GM12878 (cell line): ENCODE measurements around the gene RREB1. TPM values are rescaled to one million over a fixed set of nuclear protein-coding genes. Genes with fewer than 3 reads are reported as not detected.

Source experiments
- ATAC-seq: fragments of 200-7000 bp; cut with Tn5 transposase; 3 replicates; pipeline ENCODE4 v1.9.1; 2020; ENCODE audit warnings: mild to moderate bottlenecking, moderate library complexity
- BruUV-seq: library from RNA; stranded (reverse); fragments of 400-500 nt; replicated peaks from 2 replicates; lab custom pipeline; 2021; lab: Mats Ljungman, UMichigan
- CTCF ChIA-PET: fragments of 300-600 bp; sonication (Branson Sonifier 250); formaldehyde crosslinking; extraction: SDS; loops from one replicate; lab custom pipeline; 2021; ENCODE audit warnings: inconsistent platforms; lab: Yijun Ruan, JAX
- POLR2A ChIA-PET: fragments of 350-600 bp; formaldehyde crosslinking; extraction: SDS; loops from one replicate; lab custom pipeline; 2021; ENCODE audit warnings: inconsistent platforms; lab: Charles Lee
- RAD21 ChIA-PET: fragments of 300-600 bp; sonication (Branson Sonifier 250); formaldehyde crosslinking; loops from one replicate; lab custom pipeline; 2023; ENCODE audit warnings: antibody characterized with exemption; ENCODE audit not compliant: unreplicated experiment; lab: Charles Lee
- SMC1A ChIA-PET: fragments of 300-600 bp; sonication (Branson Sonifier 250); formaldehyde crosslinking; loops from one replicate; lab custom pipeline; 2023; ENCODE audit not compliant: unreplicated experiment, uncharacterized antibody; lab: Charles Lee
- DNase-seq: peaks from one replicate; pipeline ENCODE4 v3.0.0-alpha.2; 2011; ENCODE audit warnings: low read depth, low spot score
- FAIRE-seq: peaks from 3 replicates; lab custom pipeline; 2011; peaks lifted over from hg19 to GRCh38; lab: Jason Lieb, UNC
- H2AFZ ChIP-seq: 2 replicates; pipeline ENCODE4 v1.6.0; 2011; ENCODE audit warnings: low read depth, low read length, control low read depth; ENCODE audit not compliant: control insufficient read depth
- H3K27ac ChIP-seq: 2 replicates; pipeline ENCODE4 v1.5.1; 2011; ENCODE audit warnings: control low read depth; ENCODE audit not compliant: control insufficient read depth, insufficient read depth
- H3K27me3 ChIP-seq, 2 experiments: replicated peaks in 1 of 2; 2 replicates each; pipeline versions ENCODE4 v1.6.0 to v1.6.1; 2011; ENCODE audit warnings: low read length in 1 of 2; ENCODE audit not compliant: control insufficient read depth in 2 of 2, insufficient read depth in 2 of 2
- H3K36me3 ChIP-seq, 2 experiments: 2 replicates each; pipeline ENCODE4 v1.5.1; 2011; ENCODE audit warnings: low read length in 1 of 2; ENCODE audit not compliant: control insufficient read depth in 2 of 2, insufficient read depth in 2 of 2
- H3K4me1 ChIP-seq: 2 replicates; pipeline ENCODE4 v1.6.1; 2011; ENCODE audit warnings: mild to moderate bottlenecking, low read length, moderate library complexity, mixed read lengths; ENCODE audit not compliant: control insufficient read depth, insufficient read depth
- H3K4me2 ChIP-seq: 2 replicates; pipeline ENCODE4 v1.6.0; 2011; ENCODE audit warnings: control low read depth; ENCODE audit not compliant: control insufficient read depth, insufficient read depth
- H3K4me3 ChIP-seq: fragments of 200-600 bp; sonication (generic); 2 replicates; pipeline ENCODE4 v1.5.1; 2016
- H3K79me2 ChIP-seq: 2 replicates; pipeline ENCODE4 v1.6.0; 2011; ENCODE audit warnings: low read length; ENCODE audit not compliant: control insufficient read depth, insufficient read depth
- H3K9ac ChIP-seq: 2 replicates; pipeline ENCODE4 v1.8.0; 2011; ENCODE audit warnings: low read length, control low read depth, mixed read lengths; ENCODE audit not compliant: control insufficient read depth, insufficient read depth
- H3K9me3 ChIP-seq: replicated peaks from 3 replicates; pipeline ENCODE4 v1.5.1; 2011; ENCODE audit warnings: mild to moderate bottlenecking, low read length; ENCODE audit not compliant: control insufficient read depth, insufficient read depth
- H4K20me1 ChIP-seq: 2 replicates; pipeline ENCODE4 v1.6.0; 2011; ENCODE audit not compliant: control insufficient read depth, insufficient read depth
- BACH1 ChIP-seq: fragments of 450-650 bp; IDR thresholded peaks from 2 replicates; pipeline ENCODE4 v1.6.1; 2017; ENCODE audit warnings: mild to moderate bottlenecking, borderline replicate concordance
- CBX5 ChIP-seq: sonication (generic); IDR thresholded peaks from 2 replicates; pipeline ENCODE4 v1.6.1; 2016; ENCODE audit warnings: low read depth, moderate library complexity, mild to moderate bottlenecking, inconsistent platforms
- ESRRA ChIP-seq: IDR thresholded peaks from 2 replicates; pipeline ENCODE4 v1.6.1; 2012; ENCODE audit warnings: mild to moderate bottlenecking, low read length, improper control_type of control experiment
- IRF4 ChIP-seq: IDR thresholded peaks from 2 replicates; pipeline ENCODE4 v1.6.1; 2011; ENCODE audit warnings: low read depth, low read length
- KLF5 ChIP-seq: fragments of 450-650 bp; IDR thresholded peaks from 2 replicates; pipeline ENCODE4 v1.6.1; 2014; ENCODE audit warnings: mild to moderate bottlenecking; ENCODE audit not compliant: partially characterized antibody
- MEF2B ChIP-seq: fragments of 450-650 bp; IDR thresholded peaks from 2 replicates; pipeline ENCODE4 v1.6.1; 2018; ENCODE audit warnings: mild to moderate bottlenecking, moderate library complexity; ENCODE audit not compliant: partially characterized antibody, poor library complexity, severe bottlenecking
- SIX5 ChIP-seq: IDR thresholded peaks from 2 replicates; pipeline ENCODE4 v1.6.1; 2011; ENCODE audit warnings: mild to moderate bottlenecking, low read depth, low read length, moderate library complexity; ENCODE audit not compliant: severe bottlenecking
- SMAD1 ChIP-seq: fragments of 450-650 bp; IDR thresholded peaks from 2 replicates; pipeline ENCODE4 v1.6.1; 2018; ENCODE audit warnings: mild to moderate bottlenecking, low read depth; ENCODE audit not compliant: partially characterized antibody
- ZNF592 ChIP-seq: fragments of 450-650 bp; IDR thresholded peaks from 2 replicates; pipeline ENCODE4 v1.6.1; 2017; ENCODE audit warnings: mild to moderate bottlenecking, moderate library complexity
- WGBS: methylation state at CpG from one replicate; pipeline ENCODE4 v1.1.6; 2016; ENCODE audit warnings: low lambda C conversion rate; ENCODE audit not compliant: insufficient replicate concordance, insufficient coverage; ENCODE audit errors: missing lambda C conversion rate; 5-methylcytosine and 5-hydroxymethylcytosine counted together
- in situ Hi-C: fragments of 300-500 bp; cut with MboI; formaldehyde crosslinking; loops from 9 replicates; pipeline ENCODE4 v1.14.3; 2018; ENCODE audit warnings: mixed read lengths
- intact Hi-C: fragments of 100-400 bp; cut with micrococcal nuclease; formaldehyde crosslinking; loops from one replicate; pipeline ENCODE4 v1.14.2; 2022; ENCODE audit not compliant: unreplicated experiment
- polyA plus RNA-seq, 11 experiments: library from polyadenylated mRNA; depleted of rRNA in 4 of 11; unstranded in 6 of 11; stranded (reverse) in 5 of 11; fragments of >200 nt; fragmentation: Nextera tagmentation in 4 of 11; fragmentation: Illumina TruSeq in 1 of 11; extraction: Ambion mirVana in 4 of 11; extraction: Trizol in 1 of 11; gene quantifications; 1 replicate in 1 of 11; 2 replicates in 10 of 11; pipeline versions ENCODE4 v1.2.1 to v1.2.3, GENCODE V29; 2011 to 2016; ENCODE audit warnings: inconsistent platforms in 2 of 11, missing spikeins in 2 of 11, low read depth in 1 of 11
- total RNA-seq, 4 experiments: library from RNA; depleted of rRNA in 3 of 4; stranded (reverse); fragments of >200 nt in 3 of 4; fragmentation: Illumina TruSeq in 1 of 4; extraction: Trizol in 1 of 4; gene quantifications; 2 replicates each; pipeline versions ENCODE4 v1.2.1 to v1.2.3, GENCODE V29; 2013 to 2021
- TF ChIP-seq, protein P1 (sequence below): IDR thresholded peaks from 2 replicates; pipeline ENCODE4 v1.6.1; 2012; ENCODE audit warnings: low read depth, low read length, improper control_type of control experiment
- TF ChIP-seq, protein P2 (sequence below): fragments of 450-650 bp; IDR thresholded peaks from 2 replicates; pipeline ENCODE4 v1.6.1; 2017; ENCODE audit warnings: mild to moderate bottlenecking, low read depth, inconsistent platforms; ENCODE audit not compliant: poor library complexity, severe bottlenecking

RREB1 gene
- total and polyA plus RNA-seq, 10 of the 15 experiments (the other 5 are each of a cell fraction or from before 2014, with no cell fraction given) = 1.9 to 30.3 (median 8.6) TPM

- Histone ChIP-seq H3K79me2 (peaks cover 93% of the 10 kb centered on the region), H2AFZ (no peak overlapping the region), H3K4me3 (no peak overlapping the region), H3K4me1 (peaks cover 24% of the 10 kb centered on the region), H3K36me3 (peaks cover 12 to 25% of the 10 kb centered on the region in 2 experiments), H3K9me3 (no peaks in the 10 kb centered on the region), H3K27me3 (no peaks in the 10 kb centered on the region), H3K4me2 (no peak overlapping the region), H4K20me1 (peaks cover 30% of the 10 kb centered on the region), H3K27ac (no peak overlapping the region), H3K9ac (no peak overlapping the region)
- intact Hi-C loops (no loop called here), in situ Hi-C loops (no loop called here)
- ATAC-seq (no peak), FAIRE-seq (no peak), DNase-seq (no peak)
- ChIA-PET RAD21 (interaction anchor here (0.7 kb wide), 1 partner anchor 449 kb away, joined by 3 read pairs; no protein-coding TSS in a partner anchor), SMC1A (interaction anchor here (0.7 to 2.2 kb wide), 7 partner anchors 8 to 38 kb away, joined by 3 to 13 read pairs (median 4); no protein-coding TSS in a partner anchor), POLR2A (interaction anchor here (1.7 kb wide), 1 partner anchor 8 kb away, joined by 7 read pairs; no protein-coding TSS in a partner anchor), CTCF (interaction anchor here (0.7 to 1.4 kb wide), 6 partner anchors 8 to 29 kb away, joined by 3 to 4 read pairs (median 3); no protein-coding TSS in a partner anchor)
- BruUV-seq = no TSS peak
- TF ChIP-seq BACH1 (no peak), SIX5 (no peak), CBX5 (no peak), IRF4 (no peak), KLF5 (no peak), MEF2B (no peak), ESRRA (no peak), ZNF592 (no peak), SMAD1 (no peak)
- TF ChIP-seq, protein P1, sequence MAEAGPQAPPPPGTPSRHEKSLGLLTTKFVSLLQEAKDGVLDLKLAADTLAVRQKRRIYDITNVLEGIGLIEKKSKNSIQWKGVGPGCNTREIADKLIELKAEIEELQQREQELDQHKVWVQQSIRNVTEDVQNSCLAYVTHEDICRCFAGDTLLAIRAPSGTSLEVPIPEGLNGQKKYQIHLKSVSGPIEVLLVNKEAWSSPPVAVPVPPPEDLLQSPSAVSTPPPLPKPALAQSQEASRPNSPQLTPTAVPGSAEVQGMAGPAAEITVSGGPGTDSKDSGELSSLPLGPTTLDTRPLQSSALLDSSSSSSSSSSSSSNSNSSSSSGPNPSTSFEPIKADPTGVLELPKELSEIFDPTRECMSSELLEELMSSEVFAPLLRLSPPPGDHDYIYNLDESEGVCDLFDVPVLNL = no peak
- TF ChIP-seq, protein P2, sequence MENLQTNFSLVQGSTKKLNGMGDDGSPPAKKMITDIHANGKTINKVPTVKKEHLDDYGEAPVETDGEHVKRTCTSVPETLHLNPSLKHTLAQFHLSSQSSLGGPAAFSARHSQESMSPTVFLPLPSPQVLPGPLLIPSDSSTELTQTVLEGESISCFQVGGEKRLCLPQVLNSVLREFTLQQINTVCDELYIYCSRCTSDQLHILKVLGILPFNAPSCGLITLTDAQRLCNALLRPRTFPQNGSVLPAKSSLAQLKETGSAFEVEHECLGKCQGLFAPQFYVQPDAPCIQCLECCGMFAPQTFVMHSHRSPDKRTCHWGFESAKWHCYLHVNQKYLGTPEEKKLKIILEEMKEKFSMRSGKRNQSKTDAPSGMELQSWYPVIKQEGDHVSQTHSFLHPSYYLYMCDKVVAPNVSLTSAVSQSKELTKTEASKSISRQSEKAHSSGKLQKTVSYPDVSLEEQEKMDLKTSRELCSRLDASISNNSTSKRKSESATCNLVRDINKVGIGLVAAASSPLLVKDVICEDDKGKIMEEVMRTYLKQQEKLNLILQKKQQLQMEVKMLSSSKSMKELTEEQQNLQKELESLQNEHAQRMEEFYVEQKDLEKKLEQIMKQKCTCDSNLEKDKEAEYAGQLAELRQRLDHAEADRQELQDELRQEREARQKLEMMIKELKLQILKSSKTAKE = no peak
- WGBS = 51% methylated on average over 2 of the region's 2 CpGs
Observed at GRCh38 chr6:7124636-7125035, 16.9 kb downstream of the RREB1 start.
